Esophagus muscularis mucosa (tissue), 3 donors: ENCODE measurements around the gene TPX2.

Source experiments
- POLR2A ChIP-seq: fragments of 450-650 bp; IDR thresholded peaks from one replicate; pipeline ENCODE4 v1.6.1; 2017; ENCODE audit warnings: antibody characterized with exemption, moderate library complexity, mild to moderate bottlenecking, low read depth
- TF ChIP-seq, protein P1 (sequence below), 3 experiments: fragments of 200-600 bp in 2 of 3; fragments of 450-650 bp in 1 of 3; sonication (generic) in 2 of 3; IDR thresholded peaks; one replicate each; pipeline ENCODE4 v1.5.1; 2017 to 2019; ENCODE audit warnings: antibody characterized with exemption in 3 of 3, mild to moderate bottlenecking in 2 of 3, moderate library complexity in 1 of 3

GRCh38 chr20:31808481-31808880, 69.4 kb downstream of the TPX2 start:
- TF ChIP-seq, protein P1, sequence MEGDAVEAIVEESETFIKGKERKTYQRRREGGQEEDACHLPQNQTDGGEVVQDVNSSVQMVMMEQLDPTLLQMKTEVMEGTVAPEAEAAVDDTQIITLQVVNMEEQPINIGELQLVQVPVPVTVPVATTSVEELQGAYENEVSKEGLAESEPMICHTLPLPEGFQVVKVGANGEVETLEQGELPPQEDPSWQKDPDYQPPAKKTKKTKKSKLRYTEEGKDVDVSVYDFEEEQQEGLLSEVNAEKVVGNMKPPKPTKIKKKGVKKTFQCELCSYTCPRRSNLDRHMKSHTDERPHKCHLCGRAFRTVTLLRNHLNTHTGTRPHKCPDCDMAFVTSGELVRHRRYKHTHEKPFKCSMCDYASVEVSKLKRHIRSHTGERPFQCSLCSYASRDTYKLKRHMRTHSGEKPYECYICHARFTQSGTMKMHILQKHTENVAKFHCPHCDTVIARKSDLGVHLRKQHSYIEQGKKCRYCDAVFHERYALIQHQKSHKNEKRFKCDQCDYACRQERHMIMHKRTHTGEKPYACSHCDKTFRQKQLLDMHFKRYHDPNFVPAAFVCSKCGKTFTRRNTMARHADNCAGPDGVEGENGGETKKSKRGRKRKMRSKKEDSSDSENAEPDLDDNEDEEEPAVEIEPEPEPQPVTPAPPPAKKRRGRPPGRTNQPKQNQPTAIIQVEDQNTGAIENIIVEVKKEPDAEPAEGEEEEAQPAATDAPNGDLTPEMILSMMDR (IDR thresholded peaks at IDR 0.05) = no peak
- TF ChIP-seq POLR2A = no peak
